Stromal cell of bone marrow (primary cell): ENCODE data around the gene RAB10.
"Not testable (repeated sequence)": the region's sequence is repeated elsewhere in the genome, so short reads cannot be mapped to it uniquely, and the experiment has no call there.

Source experiments
- DNase-seq: peaks from one replicate; pipeline ENCODE4 v3.0.0-alpha.2; 2012; ENCODE audit warnings: low read depth

Gene RAB10

DNA sequence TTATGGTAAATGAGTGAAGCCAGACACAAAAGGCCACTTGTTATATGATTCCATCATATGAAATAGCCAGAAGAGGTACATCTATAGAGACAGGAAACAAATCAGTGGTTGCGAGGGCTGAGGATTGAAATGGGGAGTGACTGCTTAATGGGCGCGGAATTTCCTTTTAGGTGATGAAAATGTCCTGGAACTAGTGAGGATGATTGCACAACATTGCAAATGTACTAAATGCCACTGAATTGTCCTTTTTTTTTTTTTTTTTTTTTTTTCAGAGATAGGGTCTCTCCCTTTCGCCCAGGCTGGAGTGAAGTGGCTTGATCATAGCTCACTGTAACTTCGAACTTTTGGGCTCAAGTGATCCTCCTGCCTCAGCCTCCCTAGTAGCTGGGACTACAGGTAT, 123.7 kb downstream of the RAB10 start:
- DNase-seq: no peak

GRCh38 chr2:26161926-26162325, 128.0 kb downstream of the RAB10 start:
- no peak for DNase-seq

- no peak for DNase-seq
Measured at GRCh38 chr2:26162963-26163362, 129.1 kb downstream of the RAB10 start.

- DNase-seq: no peak
Measured at GRCh38 chr2:26164231-26164630, 130.3 kb downstream of the RAB10 start.

DNA sequence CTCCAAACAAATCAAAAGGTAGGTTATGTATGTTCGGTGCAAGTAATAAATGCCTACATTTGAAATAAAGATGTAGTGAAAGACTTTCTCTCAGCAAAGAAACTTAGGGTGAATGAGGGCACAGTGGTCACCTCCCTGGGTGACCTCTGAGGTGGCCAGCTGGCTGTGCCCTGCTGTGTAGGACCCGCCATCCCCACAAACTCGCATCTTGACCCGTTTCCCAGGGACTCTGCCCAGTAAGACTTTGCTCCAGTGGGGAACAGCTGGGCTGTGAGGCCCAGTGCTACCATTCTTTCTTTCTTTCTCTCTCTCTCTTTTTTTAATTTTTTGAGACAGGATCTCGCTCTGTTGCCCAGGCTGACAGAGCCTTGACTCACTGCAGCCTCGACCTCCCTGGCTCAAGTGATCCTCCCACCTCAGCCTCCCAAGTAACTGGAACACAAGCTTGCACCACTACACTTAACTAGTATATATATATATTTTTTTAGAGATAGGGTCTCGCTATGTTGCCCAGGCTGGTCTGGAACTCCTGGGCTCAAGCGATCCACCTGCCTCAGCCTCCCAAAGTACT, 130.8 kb downstream of the RAB10 start:
- DNase-seq: no peak

GRCh38 chr2:26165403-26165802, 131.5 kb downstream of the RAB10 start:
- no peak for DNase-seq

- DNase-seq: not testable (repeated sequence)
Measured at GRCh38 chr2:26166541-26166940, 132.7 kb downstream of the RAB10 start.

DNA sequence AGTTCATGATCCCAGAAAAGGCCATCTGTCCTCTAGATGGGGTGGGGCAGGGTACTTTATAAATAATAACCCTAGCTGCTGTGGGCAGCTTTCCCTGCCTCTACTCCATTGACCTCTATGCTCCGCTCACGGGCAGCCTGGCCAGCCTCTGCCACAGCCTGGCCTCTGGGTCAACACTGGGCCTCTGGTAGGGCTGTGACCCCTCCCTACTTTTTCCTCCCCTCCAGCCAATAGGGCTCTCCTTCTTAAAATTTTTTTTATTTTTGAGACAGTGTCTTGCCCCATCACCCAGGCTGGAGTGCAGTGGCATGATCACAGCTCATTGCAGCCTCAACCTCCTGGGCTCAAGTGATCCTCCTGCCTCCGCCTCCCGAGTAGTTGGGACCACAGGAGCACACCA, 134.9 kb downstream of the RAB10 start:
- no peak for DNase-seq

DNA sequence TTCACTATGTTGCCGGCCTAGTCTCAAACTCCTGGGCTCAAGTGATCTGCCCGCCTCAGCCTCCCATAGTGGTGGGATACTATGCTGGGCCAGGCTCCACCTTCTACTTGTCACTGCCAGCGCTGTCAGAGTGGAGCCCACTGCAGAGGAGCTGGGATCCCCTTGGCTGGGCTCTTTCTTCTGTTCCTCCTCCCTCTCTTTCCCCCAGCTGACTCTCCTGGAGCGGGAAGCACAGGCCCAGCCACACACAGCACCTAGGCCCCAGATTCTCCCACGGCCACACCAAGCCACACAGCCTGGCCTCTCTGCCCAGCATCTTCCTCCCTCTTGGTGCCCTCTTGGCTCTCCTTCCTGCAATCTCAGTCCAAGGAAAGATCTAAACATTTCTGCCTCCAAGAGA, 135.3 kb downstream of the RAB10 start:
- DNase-seq: no peak

GRCh38 chr2:26169681-26170414, 136.0 kb downstream of the RAB10 start:
- DNase-seq: no peak

DNA sequence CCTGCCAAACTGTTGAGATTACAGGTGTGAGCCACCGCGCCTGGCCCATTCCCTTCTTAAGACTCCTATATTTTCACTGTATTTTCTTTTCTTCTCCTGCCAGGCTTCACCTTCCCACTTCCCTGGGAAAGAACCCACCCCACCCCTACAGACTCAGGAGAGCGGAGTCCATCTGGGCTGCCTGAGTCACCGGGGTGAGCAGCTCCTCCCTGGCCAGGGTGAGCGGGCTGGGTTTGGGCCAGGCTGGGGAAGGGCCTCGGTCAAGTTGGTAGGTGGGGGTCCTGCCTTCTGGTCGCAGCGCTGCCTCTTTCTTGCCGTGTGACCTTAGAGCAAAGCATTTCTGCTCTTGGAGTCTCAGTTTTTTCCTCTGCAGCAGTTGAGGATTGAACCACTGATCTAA, 136.9 kb downstream of the RAB10 start:
- no peak for DNase-seq

- DNase-seq: no peak
Measured at GRCh38 chr2:26172189-26172870, 138.4 kb downstream of the RAB10 start.

- no peak for DNase-seq
Measured at GRCh38 chr2:26172871-26173775, 139.2 kb downstream of the RAB10 start, which contains the start of gene GAREM2. GAREM2 (plus strand) TSS chr2:26173088; CDS start chr2:26173221, 133 bp downstream.

- no peak for DNase-seq
Measured at GRCh38 chr2:26173776-26174482, 140.0 kb downstream of the RAB10 start.

GRCh38 chr2:26174691-26175465, 141.0 kb downstream of the RAB10 start:
- no peak for DNase-seq

- DNase-seq: no peak
Measured at GRCh38 chr2:26175466-26176278, 141.8 kb downstream of the RAB10 start.

GRCh38 chr2:26176279-26176615, 142.4 kb downstream of the RAB10 start:
- DNase-seq: no peak

DNA sequence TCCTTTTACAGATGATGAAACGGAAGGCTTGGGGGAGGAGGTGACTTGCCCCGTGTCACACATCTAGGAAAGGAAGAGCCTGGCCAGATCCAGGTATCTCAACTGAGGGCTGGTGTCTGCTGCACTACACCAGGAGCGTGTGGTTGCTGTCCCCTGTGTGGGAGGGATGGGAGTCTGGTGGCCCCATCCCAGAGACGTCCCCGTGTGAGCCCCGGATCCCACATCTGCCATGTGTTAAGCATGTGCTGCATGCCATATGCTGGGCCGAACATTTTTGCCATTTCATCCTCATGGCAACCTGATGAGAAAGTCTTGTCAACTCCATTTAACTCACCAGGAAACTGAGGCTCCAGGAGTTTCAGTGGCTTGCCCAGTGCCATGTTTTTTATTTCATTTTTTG, 143.2 kb downstream of the RAB10 start:
- DNase-seq: no peak

DNA sequence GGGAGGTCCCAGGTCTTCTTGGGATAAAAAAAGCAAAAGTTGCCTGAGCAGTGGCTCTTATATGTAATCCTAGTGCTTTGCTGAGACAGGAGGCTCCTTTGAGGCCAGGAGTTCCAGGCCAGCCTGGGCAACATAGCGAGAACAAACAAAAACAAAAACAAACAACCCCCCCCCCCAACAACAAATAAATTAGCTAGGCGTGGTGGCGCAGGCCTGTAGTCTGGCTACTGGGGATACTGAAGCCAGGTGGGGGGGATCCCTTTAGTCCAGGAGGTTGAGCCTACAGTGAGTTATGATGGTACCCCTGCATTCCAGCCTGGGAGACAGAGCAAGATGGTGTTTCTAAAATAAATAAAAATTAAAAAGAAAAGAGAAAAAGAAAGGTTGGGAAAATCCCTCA, 144.4 kb downstream of the RAB10 start:
- no peak for DNase-seq
